OCI-LY1 (cell line): Measurements from ENCODE around the gene DIP2A.

Source experiments
- CTCF ChIP-seq: fragments of 200-600 bp; sonication (generic), shearing (Covaris generic); IDR thresholded peaks from 2 replicates; pipeline ENCODE4 v1.5.1; 2017; ENCODE audit warnings: mild to moderate bottlenecking, antibody characterized with exemption, low read length, moderate library complexity, mixed read lengths
- EZH2 ChIP-seq: fragments of 200-600 bp; sonication (generic), shearing (Covaris generic); IDR thresholded peaks from 2 replicates; pipeline ENCODE4 v1.8.0; 2017; ENCODE audit warnings: borderline replicate concordance, mixed run types, mild to moderate bottlenecking, antibody characterized with exemption, low read length, moderate library complexity, mixed read lengths

- TF ChIP-seq CTCF = no peak
- no peak for TF ChIP-seq EZH2
Measured at GRCh38 chr21:46475296-46475695, 16.6 kb downstream of the DIP2A start.
